HEK293 (cell line): ENCODE measurements around the gene RNF13.

Experiments
- ZBTB48 ChIP-seq: fragments of 450-650 bp; formaldehyde crosslinking; IDR thresholded peaks from 2 replicates; pipeline ENCODE4 v1.5.1; 2016; ENCODE audit warnings: missing biosample characterization, missing genetic modification characterization
- ZNF133 ChIP-seq: fragments of 450-650 bp; formaldehyde crosslinking; IDR thresholded peaks from 2 replicates; pipeline ENCODE4 v1.5.1; 2016; ENCODE audit warnings: missing biosample characterization, missing genetic modification characterization
- ZNF529 ChIP-seq: fragments of 450-650 bp; formaldehyde crosslinking; IDR thresholded peaks from 2 replicates; pipeline ENCODE4 v1.5.1; 2017; ENCODE audit warnings: missing genetic modification characterization, missing biosample characterization; ENCODE audit not compliant: insufficient replicate concordance
- ZNF629 ChIP-seq: fragments of 450-650 bp; formaldehyde crosslinking; IDR thresholded peaks from 2 replicates; pipeline ENCODE4 v1.5.1; 2017; ENCODE audit warnings: missing biosample characterization, missing genetic modification characterization
- TF ChIP-seq, protein P1 (sequence below): fragments of 450-650 bp; formaldehyde crosslinking; IDR thresholded peaks from 2 replicates; pipeline ENCODE4 v1.5.1; 2016; ENCODE audit warnings: missing biosample characterization, missing genetic modification characterization
- TF ChIP-seq, protein P2 (sequence below): fragments of 450-650 bp; formaldehyde crosslinking; IDR thresholded peaks from 2 replicates; pipeline ENCODE4 v1.5.1; 2016; ENCODE audit warnings: missing biosample characterization, missing genetic modification characterization
- TF ChIP-seq, protein P3 (sequence below): fragments of 450-650 bp; formaldehyde crosslinking; IDR thresholded peaks from 2 replicates; pipeline ENCODE4 v1.5.1; 2016; ENCODE audit warnings: missing biosample characterization, missing genetic modification characterization

DNA sequence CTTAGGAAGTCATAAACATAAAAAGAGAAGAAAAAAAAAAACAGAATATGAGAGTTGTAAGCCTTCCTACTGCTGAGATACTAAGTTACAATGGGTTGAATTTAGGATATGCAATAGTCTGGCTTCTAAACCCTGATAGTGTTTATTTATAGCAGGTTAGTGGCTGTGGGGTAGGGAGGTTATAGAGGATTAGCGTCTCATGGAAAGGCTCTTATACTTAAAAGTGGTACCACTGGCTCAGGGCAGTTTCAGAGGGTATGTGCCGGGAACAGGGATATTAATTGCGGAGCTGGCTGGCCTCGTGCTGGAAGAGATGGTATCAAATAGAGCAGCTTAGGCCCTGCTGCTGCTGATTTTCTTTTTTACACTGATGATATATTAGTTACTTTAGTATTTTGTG lies 96.9 kb downstream of the RNF13 start:
- TF ChIP-seq, protein P1, sequence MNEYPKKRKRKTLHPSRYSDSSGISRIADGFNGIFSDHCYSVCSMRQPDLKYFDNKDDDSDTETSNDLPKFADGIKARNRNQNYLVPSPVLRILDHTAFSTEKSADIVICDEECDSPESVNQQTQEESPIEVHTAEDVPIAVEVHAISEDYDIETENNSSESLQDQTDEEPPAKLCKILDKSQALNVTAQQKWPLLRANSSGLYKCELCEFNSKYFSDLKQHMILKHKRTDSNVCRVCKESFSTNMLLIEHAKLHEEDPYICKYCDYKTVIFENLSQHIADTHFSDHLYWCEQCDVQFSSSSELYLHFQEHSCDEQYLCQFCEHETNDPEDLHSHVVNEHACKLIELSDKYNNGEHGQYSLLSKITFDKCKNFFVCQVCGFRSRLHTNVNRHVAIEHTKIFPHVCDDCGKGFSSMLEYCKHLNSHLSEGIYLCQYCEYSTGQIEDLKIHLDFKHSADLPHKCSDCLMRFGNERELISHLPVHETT (tag by site-specific recombination), result no peak
- TF ChIP-seq, protein P2, sequence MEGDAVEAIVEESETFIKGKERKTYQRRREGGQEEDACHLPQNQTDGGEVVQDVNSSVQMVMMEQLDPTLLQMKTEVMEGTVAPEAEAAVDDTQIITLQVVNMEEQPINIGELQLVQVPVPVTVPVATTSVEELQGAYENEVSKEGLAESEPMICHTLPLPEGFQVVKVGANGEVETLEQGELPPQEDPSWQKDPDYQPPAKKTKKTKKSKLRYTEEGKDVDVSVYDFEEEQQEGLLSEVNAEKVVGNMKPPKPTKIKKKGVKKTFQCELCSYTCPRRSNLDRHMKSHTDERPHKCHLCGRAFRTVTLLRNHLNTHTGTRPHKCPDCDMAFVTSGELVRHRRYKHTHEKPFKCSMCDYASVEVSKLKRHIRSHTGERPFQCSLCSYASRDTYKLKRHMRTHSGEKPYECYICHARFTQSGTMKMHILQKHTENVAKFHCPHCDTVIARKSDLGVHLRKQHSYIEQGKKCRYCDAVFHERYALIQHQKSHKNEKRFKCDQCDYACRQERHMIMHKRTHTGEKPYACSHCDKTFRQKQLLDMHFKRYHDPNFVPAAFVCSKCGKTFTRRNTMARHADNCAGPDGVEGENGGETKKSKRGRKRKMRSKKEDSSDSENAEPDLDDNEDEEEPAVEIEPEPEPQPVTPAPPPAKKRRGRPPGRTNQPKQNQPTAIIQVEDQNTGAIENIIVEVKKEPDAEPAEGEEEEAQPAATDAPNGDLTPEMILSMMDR (tag by site-specific recombination), result no peak
- no peak for TF ChIP-seq ZNF529 (tag by site-specific recombination)
- TF ChIP-seq, protein P3, sequence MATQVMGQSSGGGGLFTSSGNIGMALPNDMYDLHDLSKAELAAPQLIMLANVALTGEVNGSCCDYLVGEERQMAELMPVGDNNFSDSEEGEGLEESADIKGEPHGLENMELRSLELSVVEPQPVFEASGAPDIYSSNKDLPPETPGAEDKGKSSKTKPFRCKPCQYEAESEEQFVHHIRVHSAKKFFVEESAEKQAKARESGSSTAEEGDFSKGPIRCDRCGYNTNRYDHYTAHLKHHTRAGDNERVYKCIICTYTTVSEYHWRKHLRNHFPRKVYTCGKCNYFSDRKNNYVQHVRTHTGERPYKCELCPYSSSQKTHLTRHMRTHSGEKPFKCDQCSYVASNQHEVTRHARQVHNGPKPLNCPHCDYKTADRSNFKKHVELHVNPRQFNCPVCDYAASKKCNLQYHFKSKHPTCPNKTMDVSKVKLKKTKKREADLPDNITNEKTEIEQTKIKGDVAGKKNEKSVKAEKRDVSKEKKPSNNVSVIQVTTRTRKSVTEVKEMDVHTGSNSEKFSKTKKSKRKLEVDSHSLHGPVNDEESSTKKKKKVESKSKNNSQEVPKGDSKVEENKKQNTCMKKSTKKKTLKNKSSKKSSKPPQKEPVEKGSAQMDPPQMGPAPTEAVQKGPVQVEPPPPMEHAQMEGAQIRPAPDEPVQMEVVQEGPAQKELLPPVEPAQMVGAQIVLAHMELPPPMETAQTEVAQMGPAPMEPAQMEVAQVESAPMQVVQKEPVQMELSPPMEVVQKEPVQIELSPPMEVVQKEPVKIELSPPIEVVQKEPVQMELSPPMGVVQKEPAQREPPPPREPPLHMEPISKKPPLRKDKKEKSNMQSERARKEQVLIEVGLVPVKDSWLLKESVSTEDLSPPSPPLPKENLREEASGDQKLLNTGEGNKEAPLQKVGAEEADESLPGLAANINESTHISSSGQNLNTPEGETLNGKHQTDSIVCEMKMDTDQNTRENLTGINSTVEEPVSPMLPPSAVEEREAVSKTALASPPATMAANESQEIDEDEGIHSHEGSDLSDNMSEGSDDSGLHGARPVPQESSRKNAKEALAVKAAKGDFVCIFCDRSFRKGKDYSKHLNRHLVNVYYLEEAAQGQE (tag by site-specific recombination), result no peak
- no peak for TF ChIP-seq ZNF133 (tag by site-specific recombination)
- no peak for TF ChIP-seq ZBTB48 (tag by site-specific recombination)
- no peak for TF ChIP-seq ZNF629 (tag by site-specific recombination)
